ENCODE data around the gene SLC35F6. TPM values are rescaled to one million over a fixed set of nuclear protein-coding genes. Genes with fewer than 3 reads are reported as not detected.

The SLC35F6 gene
- total RNA-seq, 4 donors from 2014 or later, result 20.2 to 47.3 (median 38.2) TPM

- peaks cover 0 to 81% of the 10 kb centered on the region in 2 donors for H3K36me3 ChIP-seq
- 100% methylated on average over 6 of the region's 18 CpGs; no CpG with 5 or more reads in 1 of the 2 donors for WGBS, 2 donors (ENCODE audit: low coverage in 1 of 2)
- ATAC-seq, result no peak
Observed at GRCh38 chr2:26778098-26778497, 14.0 kb downstream of the SLC35F6 start.

GRCh38 chr2:26778507-26778906 lies 14.4 kb downstream of the SLC35F6 start:
- no peak for ATAC-seq
- WGBS, 2 donors (ENCODE audit: low coverage in 1 of 2), result 69 to 80% methylated on average over 1 to 3 of the region's 3 CpGs
- H3K4me1 ChIP-seq, result peaks cover 0 to 11% (median 0%) of the 10 kb centered on the region in 3 donors

More at GRCh38 chr2:26778098-26778497, 14.0 kb downstream of the SLC35F6 start:
- peaks cover 0 to 14% (median under 1%) of the 10 kb centered on the region in 3 donors for H3K4me1 ChIP-seq
- H3K4me3 ChIP-seq, result no peak overlapping the region
- no peaks in the 10 kb centered on the region for H3K27me3 ChIP-seq
- no peak overlapping the region for H3K27ac ChIP-seq
- TF ChIP-seq EP300 (IDR thresholded peaks at IDR 0.05) (no peak), POLR2AphosphoS5 (IDR thresholded peaks at IDR 0.05) (no peak)
- H3K9me3 ChIP-seq, result no peaks in the 10 kb centered on the region

GRCh38 chr2:26780203-26780760 lies 16.2 kb downstream of the SLC35F6 start:
- no peak overlapping the region for H3K4me3 ChIP-seq
- no peak for ATAC-seq
- WGBS, 2 donors (ENCODE audit: low coverage in 1 of 2), result 95% methylated on average over 4 of the region's 4 CpGs; no CpG with 5 or more reads in 1 of the 2 donors
- H3K27me3 ChIP-seq, result no peaks in the 10 kb centered on the region
- peaks cover 0 to 6% (median 0%) of the 10 kb centered on the region in 3 donors for H3K4me1 ChIP-seq
- peaks cover 0 to 67% of the 10 kb centered on the region in 2 donors for H3K36me3 ChIP-seq
- TF ChIP-seq EP300 (IDR thresholded peaks at IDR 0.05), result no peak
- TF ChIP-seq POLR2A (IDR thresholded peaks at IDR 0.05), result no peak
- no peak for TF ChIP-seq POLR2AphosphoS5 (IDR thresholded peaks at IDR 0.05)
- TF ChIP-seq CTCF (IDR thresholded peaks at IDR 0.05), result no peak
- H3K27ac ChIP-seq, result peak overlapping the region in 1 of 4 donors; percentile 40
- no peaks in the 10 kb centered on the region for H3K9me3 ChIP-seq

More at GRCh38 chr2:26778507-26778906, 14.4 kb downstream of the SLC35F6 start:
- peaks cover 0 to 81% of the 10 kb centered on the region in 2 donors for H3K36me3 ChIP-seq
- H3K27me3 ChIP-seq, result no peaks in the 10 kb centered on the region
- no peak for TF ChIP-seq POLR2AphosphoS5 (IDR thresholded peaks at IDR 0.05)
- H3K4me3 ChIP-seq, result no peak overlapping the region
- H3K27ac ChIP-seq, result no peak overlapping the region
- H3K9me3 ChIP-seq, result no peaks in the 10 kb centered on the region

GRCh38 chr2:26782876-26783704 lies 19.0 kb downstream of the SLC35F6 start:
- H3K9me3 ChIP-seq, result no peaks in the 10 kb centered on the region
- H3K27me3 ChIP-seq, result peaks cover 18% of the 10 kb centered on the region
- no peak overlapping the region for H3K4me3 ChIP-seq
- no peak overlapping the region for H3K27ac ChIP-seq
- TF ChIP-seq CTCF (IDR thresholded peaks at IDR 0.05) (no peak), POLR2A (IDR thresholded peaks at IDR 0.05) (no peak), EP300 (IDR thresholded peaks at IDR 0.05) (no peak)
- ATAC-seq, result no peak
- H3K4me1 ChIP-seq, result peaks cover 0 to 19% (median 6%) of the 10 kb centered on the region in 3 donors
- peaks cover 0 to 39% of the 10 kb centered on the region in 2 donors for H3K36me3 ChIP-seq
- WGBS, 2 donors (ENCODE audit: low coverage in 1 of 2), result 81 to 82% methylated on average over 5 to 10 of the region's 12 CpGs

GRCh38 chr2:26784570-26785234 lies 20.6 kb downstream of the SLC35F6 start:
- Histone ChIP-seq H3K9me3 (no peaks in the 10 kb centered on the region), H3K4me1 (peaks cover 0 to 19% (median 6%) of the 10 kb centered on the region in 3 donors), H3K27ac (peak overlapping the region in 1 of 4 donors; percentile 38), H3K27me3 (peaks cover 34% of the 10 kb centered on the region), H3K4me3 (peak overlapping the region in 1 of 2 donors; percentile 81), H3K36me3 (peaks cover 0 to 22% of the 10 kb centered on the region in 2 donors)
- ATAC-seq, result no peak
- no peak for TF ChIP-seq POLR2AphosphoS5 (IDR thresholded peaks at IDR 0.05)
- no peak for TF ChIP-seq CTCF (IDR thresholded peaks at IDR 0.05)
- TF ChIP-seq EP300 (IDR thresholded peaks at IDR 0.05), result no peak
- 91 to 94% methylated on average over 10 to 13 of the region's 19 CpGs for WGBS, 2 donors (ENCODE audit: low coverage in 1 of 2)
